ENCODE results near the gene PTPRN2.

- TF ChIP-seq GATA3 (IDR thresholded peaks at IDR 0.05; ENCODE audit: low read depth, low read length) (no peak), GATA2 (IDR thresholded peaks at IDR 0.05; ENCODE audit: low read depth, low read length) (no peak)
Measured at GRCh38 chr7:157529768-157530560, 1057.7 kb downstream of the PTPRN2 start.

Measured in SH-SY5Y (cell line).